PFSK-1 (cell line): ENCODE data around the gene TECTA.

Source experiments
- FOXP2 ChIP-seq: optimal IDR thresholded peaks from 2 replicates; pipeline ENCODE3; 2011; ENCODE audit warnings: borderline replicate concordance, control low read depth, inconsistent platforms; ENCODE audit not compliant: insufficient read depth; ENCODE audit errors: extremely low read length, extremely low read depth
- POLR2AphosphoS5 ChIP-seq: IDR thresholded peaks from 2 replicates; pipeline ENCODE4 v1.6.1; 2012; ENCODE audit warnings: low read depth, mild to moderate bottlenecking, control low read depth, low read length, moderate library complexity
- SIN3A ChIP-seq: IDR thresholded peaks from 2 replicates; pipeline ENCODE4 v1.6.1; 2012; ENCODE audit warnings: mild to moderate bottlenecking, low read length, moderate library complexity, borderline replicate concordance; ENCODE audit not compliant: insufficient read depth
- TAF1 ChIP-seq: IDR thresholded peaks from 2 replicates; pipeline ENCODE4 v1.6.1; 2012; ENCODE audit warnings: low read length, control low read depth, borderline replicate concordance; ENCODE audit not compliant: insufficient read depth
- TF ChIP-seq, protein P1 (sequence below), 2 experiments: IDR thresholded peaks; 2 replicates each; pipeline versions ENCODE4 v1.6.1 to v1.8.0; 2011 to 2012; ENCODE audit warnings: low read depth in 2 of 2, low read length in 2 of 2, control low read depth in 1 of 2, inconsistent platforms in 1 of 2, mild to moderate bottlenecking in 1 of 2, moderate library complexity in 1 of 2; ENCODE audit not compliant: insufficient read depth in 1 of 2

TECTA gene

DNA sequence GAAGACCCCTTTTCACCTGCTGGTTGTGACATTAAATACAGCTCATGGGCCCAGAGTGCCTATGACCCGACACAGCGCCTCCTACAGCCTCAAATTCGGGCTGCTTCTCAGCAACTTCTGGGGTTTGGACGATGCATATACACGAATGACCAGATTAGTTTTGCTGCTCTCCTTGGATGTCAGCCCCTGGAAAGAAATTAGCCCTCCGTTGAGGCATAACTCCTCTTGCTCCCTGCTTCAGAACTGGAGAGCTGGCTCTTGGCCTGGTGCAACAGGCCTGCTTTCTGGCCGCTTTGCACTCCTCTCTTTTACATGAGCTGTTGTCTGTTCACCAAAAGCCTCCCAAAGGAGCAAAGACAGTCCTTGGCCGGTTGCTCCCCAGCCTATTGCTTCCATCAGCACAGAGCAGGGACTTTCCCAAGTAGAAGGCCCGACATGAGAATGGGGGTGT lies 3.3 kb downstream of the TECTA start:
- TF ChIP-seq FOXP2 (no peak), TAF1 (no peak), POLR2AphosphoS5 (no peak), SIN3A (no peak)
- TF ChIP-seq, protein P1, sequence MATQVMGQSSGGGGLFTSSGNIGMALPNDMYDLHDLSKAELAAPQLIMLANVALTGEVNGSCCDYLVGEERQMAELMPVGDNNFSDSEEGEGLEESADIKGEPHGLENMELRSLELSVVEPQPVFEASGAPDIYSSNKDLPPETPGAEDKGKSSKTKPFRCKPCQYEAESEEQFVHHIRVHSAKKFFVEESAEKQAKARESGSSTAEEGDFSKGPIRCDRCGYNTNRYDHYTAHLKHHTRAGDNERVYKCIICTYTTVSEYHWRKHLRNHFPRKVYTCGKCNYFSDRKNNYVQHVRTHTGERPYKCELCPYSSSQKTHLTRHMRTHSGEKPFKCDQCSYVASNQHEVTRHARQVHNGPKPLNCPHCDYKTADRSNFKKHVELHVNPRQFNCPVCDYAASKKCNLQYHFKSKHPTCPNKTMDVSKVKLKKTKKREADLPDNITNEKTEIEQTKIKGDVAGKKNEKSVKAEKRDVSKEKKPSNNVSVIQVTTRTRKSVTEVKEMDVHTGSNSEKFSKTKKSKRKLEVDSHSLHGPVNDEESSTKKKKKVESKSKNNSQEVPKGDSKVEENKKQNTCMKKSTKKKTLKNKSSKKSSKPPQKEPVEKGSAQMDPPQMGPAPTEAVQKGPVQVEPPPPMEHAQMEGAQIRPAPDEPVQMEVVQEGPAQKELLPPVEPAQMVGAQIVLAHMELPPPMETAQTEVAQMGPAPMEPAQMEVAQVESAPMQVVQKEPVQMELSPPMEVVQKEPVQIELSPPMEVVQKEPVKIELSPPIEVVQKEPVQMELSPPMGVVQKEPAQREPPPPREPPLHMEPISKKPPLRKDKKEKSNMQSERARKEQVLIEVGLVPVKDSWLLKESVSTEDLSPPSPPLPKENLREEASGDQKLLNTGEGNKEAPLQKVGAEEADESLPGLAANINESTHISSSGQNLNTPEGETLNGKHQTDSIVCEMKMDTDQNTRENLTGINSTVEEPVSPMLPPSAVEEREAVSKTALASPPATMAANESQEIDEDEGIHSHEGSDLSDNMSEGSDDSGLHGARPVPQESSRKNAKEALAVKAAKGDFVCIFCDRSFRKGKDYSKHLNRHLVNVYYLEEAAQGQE (IDR thresholded peaks at IDR 0.05; ENCODE audit: insufficient read depth in 1 of 2, low read depth in 2 of 2, low read length in 2 of 2) = no peak

DNA sequence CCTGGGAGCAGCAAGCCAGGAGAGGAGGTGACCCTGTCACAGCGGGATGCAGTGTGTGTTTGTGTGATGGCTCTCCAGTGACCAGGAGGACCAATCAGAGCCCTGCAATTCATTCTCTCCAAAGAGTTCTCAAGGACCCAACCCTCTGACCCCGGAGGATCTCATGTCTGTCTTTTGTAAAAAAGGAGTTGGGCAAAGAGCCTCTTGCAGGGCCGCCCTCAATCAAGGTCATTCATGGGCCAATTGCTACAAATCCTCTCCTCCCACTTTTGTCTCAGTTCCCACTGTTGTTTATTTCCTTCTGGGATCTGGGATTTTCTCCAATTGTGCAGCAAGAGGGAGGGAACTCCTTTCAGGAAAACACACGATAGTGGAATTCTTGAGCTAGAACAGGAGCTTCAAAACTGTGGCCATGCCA lies 4.0 kb downstream of the TECTA start:
- TF ChIP-seq SIN3A (no peak), FOXP2 (no peak), POLR2AphosphoS5 (no peak), TAF1 (no peak)
- TF ChIP-seq, protein P1 (IDR thresholded peaks at IDR 0.05; ENCODE audit: insufficient read depth in 1 of 2, low read depth in 2 of 2, low read length in 2 of 2) = no peak

DNA sequence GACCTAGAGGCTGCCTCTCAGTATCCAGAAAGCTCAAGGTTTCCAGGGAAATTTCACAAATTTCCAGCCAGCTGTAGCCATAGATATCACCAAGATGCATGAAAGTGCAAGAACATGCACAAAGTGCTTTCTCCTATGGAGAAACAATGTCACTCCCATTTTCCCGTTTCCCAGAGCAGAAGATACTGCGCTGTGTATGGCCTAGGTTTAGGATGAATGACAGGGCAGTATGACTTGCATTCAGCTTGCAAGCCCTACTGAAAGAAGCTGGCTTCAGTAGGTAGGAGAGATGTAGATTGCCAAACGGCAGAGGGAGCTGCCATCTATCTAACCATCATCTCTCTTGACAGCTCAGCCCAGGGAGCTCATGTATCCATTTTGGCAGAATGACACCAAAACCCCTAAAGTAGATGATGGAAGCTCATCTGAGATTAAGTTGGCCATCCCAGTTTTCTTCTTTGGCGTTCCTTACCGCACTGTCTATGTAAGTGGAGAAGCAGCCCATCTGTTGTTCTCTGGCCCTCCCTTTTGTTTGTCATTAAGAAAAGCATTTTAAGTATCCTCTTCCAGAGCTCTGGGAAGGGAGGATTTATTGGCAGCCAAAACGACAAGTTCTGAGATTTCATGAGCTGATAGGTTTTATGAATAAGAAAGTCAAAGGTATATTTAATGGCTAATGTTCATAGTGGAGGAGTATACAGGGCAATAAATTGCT lies 4.6 kb downstream of the TECTA start:
- TF ChIP-seq SIN3A (no peak), POLR2AphosphoS5 (no peak), TAF1 (no peak), FOXP2 (no peak)
- TF ChIP-seq, protein P1 (IDR thresholded peaks at IDR 0.05; ENCODE audit: insufficient read depth in 1 of 2, low read depth in 2 of 2, low read length in 2 of 2) = no peak

DNA sequence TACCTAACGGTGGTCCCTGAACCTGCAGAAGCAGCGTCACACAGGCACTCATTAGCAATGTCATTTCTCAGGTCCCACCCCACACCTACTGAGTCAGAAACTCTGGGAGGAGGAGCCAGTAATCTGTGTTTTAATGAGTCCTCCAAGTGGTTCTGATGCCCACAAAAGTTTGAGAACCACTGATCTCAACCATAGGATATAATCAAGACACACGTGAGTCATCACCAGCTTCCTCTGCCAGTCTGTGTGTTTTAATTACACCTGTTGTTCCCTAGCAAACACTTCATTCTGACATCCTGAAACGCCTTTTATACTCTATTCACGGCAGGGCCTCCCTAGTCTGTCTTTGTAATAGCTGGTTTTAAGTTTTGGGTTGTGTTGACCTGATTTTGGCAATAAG lies 5.8 kb downstream of the TECTA start:
- TF ChIP-seq FOXP2 (no peak), TAF1 (no peak), POLR2AphosphoS5 (no peak), SIN3A (no peak)
- TF ChIP-seq, protein P1 (IDR thresholded peaks at IDR 0.05; ENCODE audit: insufficient read depth in 1 of 2, low read depth in 2 of 2, low read length in 2 of 2) = no peak
